K562 (cell line): Measurements from ENCODE around the gene ALOX12. TPM values are rescaled to one million over a fixed set of nuclear protein-coding genes. Genes with fewer than 3 reads are reported as not detected.

Source experiments
- BCL6 ChIP-seq: fragments of 250-450 bp; sonication (Bioruptor Pico); IDR thresholded peaks from 2 replicates; pipeline ENCODE4 v1.4.0; 2020
- CEBPZ ChIP-seq: fragments of 150-350 bp; IDR thresholded peaks from 2 replicates; pipeline ENCODE4 v1.6.1; 2014; ENCODE audit warnings: low read depth, mild to moderate bottlenecking, low read length, borderline replicate concordance
- CHD4 ChIP-seq: fragments of 200-600 bp; sonication (generic); IDR thresholded peaks from 3 replicates; pipeline ENCODE4 v1.6.1; 2012; ENCODE audit warnings: low read depth, mild to moderate bottlenecking, mixed read lengths, low read length, inconsistent platforms; ENCODE audit not compliant: insufficient read depth, insufficient replicate concordance, poor library complexity, severe bottlenecking
- DDX20 ChIP-seq: fragments of 450-650 bp; IDR thresholded peaks from 2 replicates; pipeline ENCODE4 v1.6.1; 2016; ENCODE audit warnings: missing genetic modification characterization, low read depth, mild to moderate bottlenecking, missing compliant biosample characterization, moderate library complexity
- ESRRB ChIP-seq: fragments of 250-450 bp; sonication (Bioruptor Pico); IDR thresholded peaks from 2 replicates; pipeline ENCODE4 v1.5.0; 2020; ENCODE audit warnings: mild to moderate bottlenecking, moderate library complexity, borderline replicate concordance
- HNRNPK ChIP-seq: fragments of 200-400 bp; formaldehyde crosslinking; IDR thresholded peaks from one replicate; pipeline ENCODE4 v1.6.1; 2018; ENCODE audit warnings: mild to moderate bottlenecking, low read depth, low read length; ENCODE audit not compliant: poor library complexity, severe bottlenecking
- ID3 ChIP-seq, 2 experiments: fragments of 250-450 bp in 1 of 2; fragments of 450-650 bp in 1 of 2; sonication (Bioruptor Pico) in 1 of 2; IDR thresholded peaks; 2 replicates each; pipeline versions ENCODE4 v1.6.1 to v1.8.0; 2016 to 2021; ENCODE audit warnings: mild to moderate bottlenecking in 2 of 2, moderate library complexity in 2 of 2, missing compliant biosample characterization in 1 of 2, missing genetic modification characterization in 1 of 2
- MLX ChIP-seq, 2 experiments: fragments of 450-650 bp in 1 of 2; sonication (generic) in 1 of 2; formaldehyde crosslinking; conservative IDR thresholded peaks; 2 replicates each; pipeline versions ENCODE4 v1.4.0 to v1.8.1; 2020 to 2022; ENCODE audit warnings: mild to moderate bottlenecking in 1 of 2, missing genetic modification reagents in 1 of 2
- PREB ChIP-seq: sonication (generic); formaldehyde crosslinking; IDR thresholded peaks from 2 replicates; pipeline ENCODE4 v1.8.1; 2023; ENCODE audit warnings: mild to moderate bottlenecking, missing genetic modification reagents
- RBBP5 ChIP-seq: fragments of 200-600 bp; sonication (generic); IDR thresholded peaks from 2 replicates; pipeline ENCODE4 v1.6.1; 2012; ENCODE audit warnings: borderline replicate concordance, mild to moderate bottlenecking, low read length, control low read depth, inconsistent platforms; ENCODE audit not compliant: insufficient read depth, poor library complexity, severe bottlenecking
- SIRT6 ChIP-seq: IDR thresholded peaks from one replicate; pipeline ENCODE4 v1.6.1; 2012; ENCODE audit warnings: low read depth, mild to moderate bottlenecking, control low read depth, inconsistent platforms, low read length, moderate library complexity
- THAP12 ChIP-seq: fragments of 250-450 bp; sonication (Bioruptor Pico); IDR thresholded peaks from 2 replicates; pipeline ENCODE4 v1.9.0; 2021; ENCODE audit warnings: mild to moderate bottlenecking, inconsistent platforms
- ZKSCAN3 ChIP-seq: fragments of 250-450 bp; sonication (Bioruptor Pico); IDR thresholded peaks from 2 replicates; pipeline ENCODE4 v1.4.0; 2020
- ZNF263 ChIP-seq: sonication (generic); formaldehyde crosslinking; IDR thresholded peaks from 2 replicates; pipeline ENCODE4 v1.8.0; 2022; ENCODE audit warnings: mild to moderate bottlenecking, missing genetic modification reagents, borderline replicate concordance
- ZNF347 ChIP-seq: fragments of 450-650 bp; formaldehyde crosslinking; IDR thresholded peaks from 2 replicates; pipeline ENCODE4 v1.4.0; 2020; ENCODE audit warnings: low read depth, mild to moderate bottlenecking, moderate library complexity
- ZNF41 ChIP-seq: fragments of 250-450 bp; sonication (Bioruptor Pico); conservative IDR thresholded peaks from 2 replicates; pipeline ENCODE4 v1.4.0; 2020; ENCODE audit warnings: mild to moderate bottlenecking
- ZNF511 ChIP-seq: sonication (generic); formaldehyde crosslinking; IDR thresholded peaks from 2 replicates; pipeline ENCODE4 v1.8.0; 2022; ENCODE audit warnings: mild to moderate bottlenecking, missing genetic modification reagents
- ZNF830 ChIP-seq: fragments of 250-450 bp; sonication (Bioruptor Pico); IDR thresholded peaks from 2 replicates; pipeline ENCODE4 v1.5.0; 2021; ENCODE audit warnings: mild to moderate bottlenecking
- polyA plus RNA-seq, 8 experiments: library from polyadenylated mRNA; depleted of rRNA in 4 of 8; stranded (reverse) in 5 of 8; unstranded in 3 of 8; fragments of >200 nt; fragmentation: Nextera tagmentation in 2 of 8; fragmentation: Illumina TruSeq in 1 of 8; extraction: Ambion mirVana in 2 of 8; extraction: Trizol in 1 of 8; gene quantifications; 2 replicates each; pipeline versions ENCODE4 v1.2.1 to v1.2.3, GENCODE V29; 2011 to 2014; ENCODE audit warnings: inconsistent platforms in 1 of 8, missing spikeins in 1 of 8
- total RNA-seq, 7 experiments: library from RNA; depleted of rRNA in 6 of 7; stranded (reverse); fragments of >200 nt in 6 of 7; fragmentation: Illumina TruSeq in 2 of 7; extraction: Trizol in 2 of 7; gene quantifications; 2 replicates each; pipeline versions ENCODE4 v1.2.1 to v1.2.3, GENCODE V29; 2011 to 2021; ENCODE audit warnings: low replicate concordance in 1 of 7

ALOX12 gene
- total and polyA plus RNA-seq, 9 of the 15 experiments (the other 6 are each of a cell fraction or from before 2014, with no cell fraction given): 0.09 to 1.1 (median 0.47) TPM; not detected in 1

- TF ChIP-seq CEBPZ: no peak
- no peak for TF ChIP-seq HNRNPK
- no peak for TF ChIP-seq THAP12 (CRISPR knock-in tag)
- TF ChIP-seq ESRRB (CRISPR knock-in tag): no peak
- TF ChIP-seq ZNF347 (CRISPR knock-in tag): 0 out of 2 replicates have a peak, but pooled peaks have one; percentile 11
- no peak for TF ChIP-seq RBBP5
- TF ChIP-seq ZKSCAN3 (CRISPR knock-in tag): 0 out of 2 replicates have a peak, but pooled peaks have one; percentile 58
- no peak for TF ChIP-seq MLX (CRISPR knock-in tag; conservative IDR thresholded peaks at IDR 0.05)
- peak; percentile 91 for TF ChIP-seq DDX20
- no peak for TF ChIP-seq ZNF263 (CRISPR knock-in tag)
- peak; percentile 94 for TF ChIP-seq BCL6 (CRISPR knock-in tag)
- no peak for TF ChIP-seq ZNF511
- TF ChIP-seq ZNF830 (CRISPR knock-in tag): no peak
- no peak for TF ChIP-seq CHD4
- no peak for TF ChIP-seq PREB (CRISPR knock-in tag)
- peak; percentile 91 for TF ChIP-seq ZNF41
- TF ChIP-seq ID3 (CRISPR knock-in tag; IDR thresholded peaks at IDR 0.05): peak; percentile 73; the same call in 1 of the 2 replicates
- TF ChIP-seq ID3 (tag; IDR thresholded peaks at IDR 0.05): peak; percentile 63; the same call in 1 of the 2 replicates
- no peak for TF ChIP-seq SIRT6
Observed at GRCh38 chr17:6947745-6948144, 48.1 kb upstream of the ALOX12 start (continued).
